ENCODE data around the gene PKDCC. TPM values are rescaled to one million over a fixed set of nuclear protein-coding genes. Genes with fewer than 3 reads are reported as not detected.

The PKDCC gene
- total and polyA plus RNA-seq, 10 of the 15 experiments (the other 5 are each of a cell fraction or from before 2014, with no cell fraction given), result 0.13 to 10.2 (median 2.3) TPM

GRCh38 chr2:42050703-42051542 lies 3.1 kb downstream of the PKDCC start:
- no peak for TF ChIP-seq POLR2AphosphoS5 (IDR thresholded peaks at IDR 0.05; ENCODE audit: low read length)
- TF ChIP-seq IRF5 (IDR thresholded peaks at IDR 0.05; ENCODE audit: borderline replicate concordance), result no peak
- TF ChIP-seq E4F1 (IDR thresholded peaks at IDR 0.05; ENCODE audit: borderline replicate concordance, partially characterized antibody), result no peak
- no peak for TF ChIP-seq ASH2L (IDR thresholded peaks at IDR 0.05; ENCODE audit: borderline replicate concordance, low read depth)
- no peak for TF ChIP-seq JUNB (IDR thresholded peaks at IDR 0.05)
- TF ChIP-seq NR2C1 (IDR thresholded peaks at IDR 0.05), result no peak
- TF ChIP-seq CBX5 (IDR thresholded peaks at IDR 0.05; ENCODE audit: low read depth), result no peak
- TF ChIP-seq RB1 (IDR thresholded peaks at IDR 0.05; ENCODE audit: borderline replicate concordance), result no peak
- no peak for TF ChIP-seq IKZF1 (conservative IDR thresholded peaks at IDR 0.05)
- no peak for TF ChIP-seq TCF12 (IDR thresholded peaks at IDR 0.05; ENCODE audit: low read depth, low read length)
- TF ChIP-seq ZBTB11 (CRISPR knock-in tag; IDR thresholded peaks at IDR 0.05), result no peak
- no peak for TF ChIP-seq GATAD2B (conservative IDR thresholded peaks at IDR 0.05; ENCODE audit: low read depth)
- TF ChIP-seq PKNOX1 (IDR thresholded peaks at IDR 0.05), result no peak
- no peak for TF ChIP-seq SUPT20H (IDR thresholded peaks at IDR 0.05; ENCODE audit: borderline replicate concordance, control insufficient read depth, low read depth, low read length)
- TF ChIP-seq TCF3 (IDR thresholded peaks at IDR 0.05; ENCODE audit: borderline replicate concordance, insufficient read depth, low read depth, low read length), result no peak
- TF ChIP-seq TARDBP (IDR thresholded peaks at IDR 0.05; ENCODE audit: borderline replicate concordance), result no peak
- ChIA-PET SMC1A (ENCODE audit: uncharacterized antibody, unreplicated experiment) (no interaction called here), CTCF (no interaction called here), POLR2A (no interaction called here), RAD21 (ENCODE audit: unreplicated experiment) (no interaction called here)
- in situ Hi-C loops (cut with MboI), result no loop called here
- Histone ChIP-seq H3K27ac (ENCODE audit: control insufficient read depth, insufficient read depth) (no peak overlapping the region), H3K4me2 (ENCODE audit: control insufficient read depth, insufficient read depth) (no peak overlapping the region), H4K20me1 (ENCODE audit: control insufficient read depth, insufficient read depth) (no peaks in the 10 kb centered on the region), H3K9me3 (replicated peaks; ENCODE audit: control insufficient read depth, insufficient read depth, low read length) (no peaks in the 10 kb centered on the region), H3K27me3 (replicated peaks in 1 of 2; ENCODE audit: control insufficient read depth in 2 of 2, insufficient read depth in 2 of 2, low read length in 1 of 2) (peaks cover 12 to 17% of the 10 kb centered on the region in 2 experiments), H3K36me3 (ENCODE audit: control insufficient read depth in 2 of 2, insufficient read depth in 2 of 2, low read length in 1 of 2) (no peaks in the 10 kb centered on the region), H3K79me2 (ENCODE audit: control insufficient read depth, insufficient read depth, low read length) (no peaks in the 10 kb centered on the region), H2AFZ (ENCODE audit: control insufficient read depth, low read depth, low read length) (no peak overlapping the region), H3K9ac (ENCODE audit: control insufficient read depth, insufficient read depth, low read length) (no peak overlapping the region), H3K4me1 (ENCODE audit: control insufficient read depth, insufficient read depth, low read length) (no peaks in the 10 kb centered on the region), H3K4me3 (no peak overlapping the region)
- 17% methylated on average over 4 of the region's 8 CpGs for WGBS (ENCODE audit: insufficient coverage, insufficient replicate concordance, low lambda C conversion rate, missing lambda C conversion rate)
- DNase-seq (ENCODE audit: low read depth, low spot score) (no peak), ATAC-seq (no peak), FAIRE-seq (no peak)
- intact Hi-C loops (cut with micrococcal nuclease; ENCODE audit: unreplicated experiment), result no loop called here
- no TSS peak for BruUV-seq (replicated peaks)
